ENCODE data around the gene SLCO4A1.

The SLCO4A1 gene

GRCh38 chr20:62688083-62688482 lies 45.8 kb downstream of the SLCO4A1 start:
- no peak overlapping the region for H3K4me3 ChIP-seq (replicated peaks in 1 of 2; ENCODE audit: low read depth in 2 of 2, low read length in 2 of 2)

GRCh38 chr20:62688855-62689460 lies 46.7 kb downstream of the SLCO4A1 start:
- H3K4me3 ChIP-seq (replicated peaks in 1 of 2; ENCODE audit: low read depth in 2 of 2, low read length in 2 of 2) = no peak overlapping the region
- no peak for DNase-seq (ENCODE audit: low read depth in 2 of 2)
- no peak for TF ChIP-seq CTCF (IDR thresholded peaks at IDR 0.05; ENCODE audit: low read depth, low read length)

More at GRCh38 chr20:62688083-62688482, 45.8 kb downstream of the SLCO4A1 start:
- DNase-seq (ENCODE audit: low read depth in 2 of 2) = no peak
- no peak for TF ChIP-seq CTCF (IDR thresholded peaks at IDR 0.05; ENCODE audit: low read depth, low read length)

GRCh38 chr20:62689861-62690260 lies 47.6 kb downstream of the SLCO4A1 start:
- H3K4me3 ChIP-seq (replicated peaks in 1 of 2; ENCODE audit: low read depth in 2 of 2, low read length in 2 of 2) = no peak overlapping the region
- no peak for TF ChIP-seq CTCF (IDR thresholded peaks at IDR 0.05; ENCODE audit: low read depth, low read length)
- no peak for DNase-seq (ENCODE audit: low read depth in 2 of 2)

- no peak for DNase-seq (ENCODE audit: low read depth in 2 of 2)
- no peak overlapping the region for H3K4me3 ChIP-seq (replicated peaks in 1 of 2; ENCODE audit: low read depth in 2 of 2, low read length in 2 of 2)
- TF ChIP-seq CTCF (IDR thresholded peaks at IDR 0.05; ENCODE audit: low read depth, low read length) = no peak
Observed at GRCh38 chr20:62690261-62690820, 48.0 kb downstream of the SLCO4A1 start.

GRCh38 chr20:62691487-62691886 lies 49.2 kb downstream of the SLCO4A1 start:
- DNase-seq (ENCODE audit: low read depth in 2 of 2) = no peak
- no peak overlapping the region for H3K4me3 ChIP-seq (replicated peaks in 1 of 2; ENCODE audit: low read depth in 2 of 2, low read length in 2 of 2)
- no peak for TF ChIP-seq CTCF (IDR thresholded peaks at IDR 0.05; ENCODE audit: low read depth, low read length)

- no peak for DNase-seq (ENCODE audit: low read depth in 2 of 2)
- TF ChIP-seq CTCF (IDR thresholded peaks at IDR 0.05; ENCODE audit: low read depth, low read length) = no peak
- H3K4me3 ChIP-seq (replicated peaks in 1 of 2; ENCODE audit: low read depth in 2 of 2, low read length in 2 of 2) = no peak overlapping the region
Observed at GRCh38 chr20:62692176-62692575, 49.9 kb downstream of the SLCO4A1 start.

All from cardiac fibroblast (primary cell).